Prostate gland (tissue), 2 donors: ENCODE results near the gene TXNL1.

Source experiments
- CTCF ChIP-seq, 4 experiments: fragments of 200-600 bp in 2 of 4; fragments of 450-650 bp in 2 of 4; sonication (generic) in 2 of 4; IDR thresholded peaks; 1 replicate in 3 of 4; 2 replicates in 1 of 4; pipeline ENCODE4 v1.5.1; 2016 to 2019; ENCODE audit warnings: antibody characterized with exemption in 4 of 4, mild to moderate bottlenecking in 2 of 4, moderate library complexity in 2 of 4
- POLR2A ChIP-seq: fragments of 450-650 bp; IDR thresholded peaks from one replicate; pipeline ENCODE4 v1.6.1; 2016; ENCODE audit warnings: antibody characterized with exemption, mild to moderate bottlenecking
- POLR2AphosphoS5 ChIP-seq: sonication (generic); formaldehyde crosslinking; IDR thresholded peaks from one replicate; pipeline ENCODE4 v1.6.1; 2017; ENCODE audit warnings: antibody characterized with exemption

- TF ChIP-seq POLR2A (no peak), CTCF (IDR thresholded peaks at IDR 0.05) (no peak), POLR2AphosphoS5 (no peak)
Observed at GRCh38 chr18:56661360-56662062, 23.1 kb upstream of the TXNL1 start.
